Measurements from ENCODE around the gene IFT43. TPM values are rescaled to one million over a fixed set of nuclear protein-coding genes. Genes with fewer than 3 reads are reported as not detected.
A peak's percentile ranks its signal among the peaks of the same experiment; 100 is the strongest.

Gene IFT43
- 10 to 100 TPM; 10.4 to 23.6 (median 17.1) TPM for total RNA-seq
- 10 to 100 TPM; 14.2 to 18.5 (median 15.1) TPM for polyA plus RNA-seq
- long read RNA-seq, donor 1, transcript IFT43-202 (9 exons, 833 nt) = major isoform, 12 of 18 reads
- long read RNA-seq, donor 1, partial matches to known transcripts = 3 of 18 reads
- long read RNA-seq, donor 1, other reads (novel, unspliced or antisense) = 3 of 18 reads
- long read RNA-seq, donor 2, transcript IFT43-202 (9 exons, 833 nt) = major isoform, 9 of 20 reads
- long read RNA-seq, donor 2, partial matches to known transcripts = 0 of 20 reads
- long read RNA-seq, donor 2, other reads (novel, unspliced or antisense) = 9 of 20 reads

DNA sequence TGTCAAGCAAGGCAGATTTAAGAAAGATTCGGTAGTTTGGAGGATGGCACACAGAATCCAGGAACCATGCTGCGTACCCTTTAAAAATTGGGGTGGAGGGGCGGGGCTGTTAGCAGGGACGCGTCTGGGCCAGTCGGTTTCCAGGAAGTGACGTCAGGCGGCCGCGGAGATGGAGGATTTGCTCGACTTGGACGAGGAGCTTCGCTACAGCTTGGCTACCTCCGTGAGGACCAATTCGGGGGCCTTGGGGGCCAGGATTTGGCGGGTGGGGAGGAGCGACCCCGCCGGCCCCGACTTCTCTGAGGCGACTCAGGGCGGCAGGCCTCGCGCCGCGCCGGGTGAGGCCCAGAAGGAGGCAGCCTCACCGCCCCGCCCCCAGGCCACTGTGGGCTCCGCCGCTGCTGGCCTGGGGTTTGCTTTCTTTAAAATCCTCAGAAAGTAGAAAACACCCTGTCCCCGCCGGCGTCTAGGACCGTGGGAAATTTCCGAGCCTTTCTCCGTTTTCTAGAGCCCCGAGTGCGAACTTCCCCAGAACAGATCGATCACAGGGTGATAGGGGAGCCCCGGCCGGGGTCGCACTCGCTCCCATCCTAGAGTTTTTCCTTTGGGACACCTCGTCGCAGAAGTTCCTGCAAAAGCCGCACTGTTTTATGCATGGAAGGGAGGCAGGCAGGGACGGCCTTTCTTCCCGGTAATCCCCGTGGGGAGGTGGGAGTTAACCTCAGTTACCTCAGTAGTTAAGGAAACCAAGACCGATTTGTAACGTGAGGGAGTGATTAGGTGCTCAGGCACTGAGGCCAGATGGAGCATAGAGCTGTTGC is at the start of gene IFT43:
TSS of gene IFT43 (plus strand) at position 146 of the 821 bp plus-strand sequence. CDS start at position 170, 24 bp downstream.
- no peak for TF ChIP-seq CTCF (IDR thresholded peaks at IDR 0.05)
- intact Hi-C loops (cut with DNase I) = no loop called here
- peak; percentile 94 to 95 for DNase-seq
- no peaks in the 10 kb centered on the region for H3K9me3 ChIP-seq
- peak within 1 kb of the TSS; percentile 84 for H3K27ac ChIP-seq
- ATAC-seq = peak; percentile 32 to 68 (median 53)
- H3K36me3 ChIP-seq (ENCODE audit: insufficient read depth in 1 of 2, low read depth in 1 of 2) = peaks cover 0 to 12% of the 10 kb centered on the region in 2 donors
- H3K4me3 ChIP-seq = peak within 1 kb of the TSS; percentile 97
- H3K27me3 ChIP-seq (ENCODE audit: insufficient read depth in 3 of 3, low read length in 2 of 3) = no peaks in the 10 kb centered on the region
- H3K4me1 ChIP-seq = peaks cover 33% of the 10 kb centered on the region
- WGBS, 3 donors = 0 to 1% (median 0%) methylated on average over 45 to 52 of the region's 52 CpGs

DNA sequence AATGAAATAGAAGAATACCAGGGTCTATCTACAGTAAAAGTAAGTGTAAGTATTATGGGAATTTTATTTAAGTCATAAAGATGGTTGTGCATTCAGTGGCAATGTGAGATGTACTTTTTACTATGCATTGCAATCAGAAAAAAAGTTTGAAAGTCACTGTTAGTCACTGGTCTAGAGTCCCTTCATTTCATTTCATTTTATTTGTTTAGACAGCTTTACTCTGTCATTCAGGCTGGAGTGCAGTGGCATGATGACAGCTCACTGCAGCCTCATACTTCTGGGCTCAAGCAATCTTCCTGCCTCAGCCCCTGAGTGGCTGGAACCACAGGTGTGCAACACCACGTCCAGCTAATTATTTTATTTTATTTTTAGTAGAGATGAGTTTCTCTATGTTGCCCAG is 46.4 kb upstream of the IFT43 start:
- Histone ChIP-seq H3K9me3 (no peaks in the 10 kb centered on the region), H3K27ac (no peak overlapping the region), H3K4me1 (peaks cover 21% of the 10 kb centered on the region), H3K27me3 (ENCODE audit: insufficient read depth in 3 of 3, low read length in 2 of 3) (no peaks in the 10 kb centered on the region), H3K36me3 (ENCODE audit: insufficient read depth in 1 of 2, low read depth in 1 of 2) (no peaks in the 10 kb centered on the region), H3K4me3 (no peak overlapping the region)
- WGBS, 3 donors = 37 to 54% (median 50%) methylated on average over 1 of the region's 1 CpG
- intact Hi-C loops (cut with DNase I) = loop anchor here in 1 of 2 donors (2.0 kb wide), 1 partner anchor 40 kb away; no protein-coding TSS in a partner anchor
- DNase-seq = no peak
- ATAC-seq = no peak
- no peak for TF ChIP-seq CTCF (IDR thresholded peaks at IDR 0.05)

DNA sequence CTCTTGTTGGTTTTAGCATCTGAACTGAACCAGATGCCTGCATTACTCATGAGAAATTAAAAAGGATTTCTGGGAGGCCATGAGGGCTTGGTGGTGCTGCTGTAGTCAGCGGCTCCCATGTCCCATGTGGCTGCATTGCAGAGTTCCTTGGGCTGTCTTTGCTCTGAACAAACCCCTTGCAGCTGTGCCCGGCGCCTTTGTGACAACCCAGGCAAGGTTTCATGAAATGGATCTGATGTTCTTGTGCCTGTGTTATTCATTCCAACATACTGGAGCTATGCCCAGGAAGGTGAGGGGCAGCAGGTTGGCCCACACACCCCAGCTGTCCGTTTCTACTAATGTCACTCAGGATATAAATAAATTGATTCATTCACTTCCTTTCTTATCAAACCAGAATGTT is 44.5 kb upstream of the IFT43 start:
- intact Hi-C loops (cut with DNase I) = loop anchor here (2.0 to 5.0 kb wide), 2 partner anchors 34 to 36 kb away; no protein-coding TSS in a partner anchor
- no peak overlapping the region for H3K4me3 ChIP-seq
- peaks cover 5% of the 10 kb centered on the region for H3K4me1 ChIP-seq
- DNase-seq (peak; percentile 72 to 89), ATAC-seq (peak; percentile 97 to 98 (median 98))
- no peaks in the 10 kb centered on the region for H3K9me3 ChIP-seq
- no peak for TF ChIP-seq CTCF (IDR thresholded peaks at IDR 0.05)
- peak overlapping the region; percentile 84 for H3K27ac ChIP-seq
- no peaks in the 10 kb centered on the region for H3K27me3 ChIP-seq (ENCODE audit: insufficient read depth in 3 of 3, low read length in 2 of 3)
- no peaks in the 10 kb centered on the region for H3K36me3 ChIP-seq (ENCODE audit: insufficient read depth in 1 of 2, low read depth in 1 of 2)
- WGBS, 3 donors = 20 to 33% (median 22%) methylated on average over 4 of the region's 4 CpGs

DNA sequence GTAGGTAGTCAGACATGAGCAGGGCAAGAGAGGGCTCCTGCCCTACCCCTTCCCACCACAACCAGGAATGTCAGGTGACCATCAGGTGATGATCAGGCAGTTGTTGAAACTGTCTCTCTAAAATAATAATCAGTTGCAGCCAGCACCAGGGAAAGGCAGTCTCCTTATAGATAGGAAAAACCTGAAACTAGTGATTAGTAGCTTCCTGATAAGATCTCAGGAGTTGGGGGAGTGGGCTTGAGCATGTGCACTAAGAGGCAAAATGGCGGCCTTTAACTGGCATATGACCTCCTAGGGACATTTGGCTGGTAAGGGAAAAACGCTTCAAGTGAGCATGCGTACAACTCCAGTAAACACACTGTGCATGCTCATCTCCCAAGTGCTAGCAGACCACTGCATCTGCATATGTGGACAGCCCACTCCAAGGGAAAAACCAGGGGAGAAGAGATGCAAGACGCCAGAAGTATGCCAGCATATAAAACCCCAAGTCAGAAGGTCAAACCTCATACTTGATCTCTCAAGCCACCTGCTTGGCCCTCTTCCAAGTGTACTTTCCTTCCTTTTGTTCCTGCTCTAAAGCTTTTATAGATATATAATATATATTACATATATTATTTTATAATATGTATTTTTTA is 40.8 kb upstream of the IFT43 start:
- intact Hi-C loops (cut with DNase I) = loop anchor here in 1 of 2 donors (5.0 kb wide), 1 partner anchor 33 kb away; no protein-coding TSS in a partner anchor
- ATAC-seq = no peak
- Histone ChIP-seq H3K36me3 (ENCODE audit: insufficient read depth in 1 of 2, low read depth in 1 of 2) (no peaks in the 10 kb centered on the region), H3K4me3 (no peak overlapping the region), H3K9me3 (no peaks in the 10 kb centered on the region), H3K27ac (no peak overlapping the region), H3K27me3 (ENCODE audit: insufficient read depth in 3 of 3, low read length in 2 of 3) (no peaks in the 10 kb centered on the region), H3K4me1 (peaks cover 5% of the 10 kb centered on the region)
- DNase-seq = no peak
- no peak for TF ChIP-seq CTCF (IDR thresholded peaks at IDR 0.05)
- 89 to 93% (median 91%) methylated on average over 4 of the region's 4 CpGs for WGBS, 3 donors
